K562 (cell line): ENCODE results near the gene HSP90AA1. TPM values are rescaled to one million over a fixed set of nuclear protein-coding genes. Genes with fewer than 3 reads are reported as not detected.

Source experiments
- ATF6 ChIP-seq: sonication (generic); formaldehyde crosslinking; IDR thresholded peaks from 2 replicates; pipeline ENCODE4 v1.4.0; 2020; ENCODE audit warnings: mild to moderate bottlenecking, missing genetic modification reagents
- E2F4 ChIP-seq: sonication (generic); formaldehyde crosslinking; IDR thresholded peaks from 2 replicates; pipeline ENCODE4 v1.8.0; 2022; ENCODE audit warnings: mild to moderate bottlenecking, low read depth, missing genetic modification reagents
- E2F6 ChIP-seq, 2 experiments: IDR thresholded peaks; 2 replicates each; pipeline ENCODE4 v1.6.1; 2011; ENCODE audit warnings: borderline replicate concordance in 1 of 2, control low read depth in 1 of 2, low read depth in 1 of 2, low read length in 1 of 2, mild to moderate bottlenecking in 1 of 2, mixed read lengths in 1 of 2, moderate library complexity in 1 of 2; ENCODE audit not compliant: insufficient read depth in 1 of 2, insufficient read length in 1 of 2, poor library complexity in 1 of 2, severe bottlenecking in 1 of 2; ENCODE audit errors: extremely low read depth in 1 of 2
- HMBOX1 ChIP-seq: sonication (generic); IDR thresholded peaks from 2 replicates; pipeline ENCODE4 v1.6.1; 2016
- HMGN3 ChIP-seq: IDR thresholded peaks from 2 replicates; pipeline ENCODE4 v1.6.1; 2011; ENCODE audit warnings: borderline replicate concordance, low read depth, mild to moderate bottlenecking, mixed read lengths, low read length; ENCODE audit not compliant: insufficient read length; ENCODE audit errors: extremely low read depth
- MCM3 ChIP-seq: fragments of 450-650 bp; IDR thresholded peaks from 2 replicates; pipeline ENCODE4 v1.6.1; 2016
- MCM5 ChIP-seq: fragments of 450-650 bp; IDR thresholded peaks from 2 replicates; pipeline ENCODE4 v1.6.1; 2016; ENCODE audit warnings: low read depth
- MEIS2 ChIP-seq: fragments of 450-650 bp; IDR thresholded peaks from 2 replicates; pipeline ENCODE4 v1.6.1; 2014; ENCODE audit warnings: mild to moderate bottlenecking; ENCODE audit not compliant: partially characterized antibody
- PCBP2 ChIP-seq: fragments of 200-400 bp; formaldehyde crosslinking; IDR thresholded peaks from 2 replicates; pipeline ENCODE4 v1.6.1; 2018; ENCODE audit warnings: low read length, low read depth, mild to moderate bottlenecking, moderate library complexity; ENCODE audit not compliant: poor library complexity, severe bottlenecking
- PYGO2 ChIP-seq: fragments of 450-650 bp; IDR thresholded peaks from 2 replicates; pipeline ENCODE4 v1.6.1; 2016; ENCODE audit warnings: mild to moderate bottlenecking, missing genetic modification characterization, moderate library complexity, missing compliant biosample characterization
- SIN3A ChIP-seq, 2 experiments: fragments of 150-350 bp in 1 of 2; IDR thresholded peaks; 2 replicates each; pipeline ENCODE4 v1.6.1; 2011 to 2016; ENCODE audit warnings: borderline replicate concordance in 2 of 2, low read depth in 2 of 2, low read length in 2 of 2, mild to moderate bottlenecking in 2 of 2, moderate library complexity in 2 of 2; ENCODE audit not compliant: control insufficient read depth in 1 of 2
- SP1 ChIP-seq: sonication (generic); formaldehyde crosslinking; IDR thresholded peaks from 2 replicates; pipeline ENCODE4 v1.8.1; 2022; ENCODE audit warnings: mild to moderate bottlenecking, missing genetic modification reagents
- THAP12 ChIP-seq: fragments of 250-450 bp; sonication (Bioruptor Pico); IDR thresholded peaks from 2 replicates; pipeline ENCODE4 v1.9.0; 2021; ENCODE audit warnings: mild to moderate bottlenecking, inconsistent platforms
- ZNF212 ChIP-seq: fragments of 450-650 bp; formaldehyde crosslinking; IDR thresholded peaks from 2 replicates; pipeline ENCODE4 v1.4.0; 2020; ENCODE audit warnings: mild to moderate bottlenecking
- ZNF232 ChIP-seq: sonication (generic); formaldehyde crosslinking; IDR thresholded peaks from 2 replicates; pipeline ENCODE4 v1.8.0; 2022; ENCODE audit warnings: mild to moderate bottlenecking, missing genetic modification reagents
- ZNF699 ChIP-seq: fragments of 250-450 bp; sonication (Bioruptor Pico); IDR thresholded peaks from 2 replicates; pipeline ENCODE4 v1.8.0; 2021; ENCODE audit warnings: mild to moderate bottlenecking, moderate library complexity; ENCODE audit not compliant: insufficient replicate concordance
- ZNF75A ChIP-seq: fragments of 450-650 bp; formaldehyde crosslinking; IDR thresholded peaks from 2 replicates; pipeline ENCODE4 v1.4.0; 2020; ENCODE audit warnings: mild to moderate bottlenecking
- ZSCAN29 ChIP-seq: fragments of 450-650 bp; IDR thresholded peaks from 2 replicates; pipeline ENCODE4 v1.6.1; 2017
- polyA plus RNA-seq, 8 experiments: library from polyadenylated mRNA; depleted of rRNA in 4 of 8; stranded (reverse) in 5 of 8; unstranded in 3 of 8; fragments of >200 nt; fragmentation: Nextera tagmentation in 2 of 8; fragmentation: Illumina TruSeq in 1 of 8; extraction: Ambion mirVana in 2 of 8; extraction: Trizol in 1 of 8; gene quantifications; 2 replicates each; pipeline versions ENCODE4 v1.2.1 to v1.2.3, GENCODE V29; 2011 to 2014; ENCODE audit warnings: inconsistent platforms in 1 of 8, missing spikeins in 1 of 8
- total RNA-seq, 7 experiments: library from RNA; depleted of rRNA in 6 of 7; stranded (reverse); fragments of >200 nt in 6 of 7; fragmentation: Illumina TruSeq in 2 of 7; extraction: Trizol in 2 of 7; gene quantifications; 2 replicates each; pipeline versions ENCODE4 v1.2.1 to v1.2.3, GENCODE V29; 2011 to 2021; ENCODE audit warnings: low replicate concordance in 1 of 7

Gene HSP90AA1
- total and polyA plus RNA-seq, 9 of the 15 experiments (the other 6 are each of a cell fraction or from before 2014, with no cell fraction given) = 377 to 1,731 (median 879) TPM

GRCh38 chr14:102086972-102087761, at the start of gene HSP90AA1 (continued):
- peak; percentile 49 to 52 for TF ChIP-seq E2F6 (IDR thresholded peaks at IDR 0.05; ENCODE audit: borderline replicate concordance in 1 of 2, extremely low read depth in 1 of 2, insufficient read depth in 1 of 2, insufficient read length in 1 of 2, low read depth in 1 of 2, low read length in 1 of 2, poor library complexity in 1 of 2, severe bottlenecking in 1 of 2)
- TF ChIP-seq ZNF232 (CRISPR knock-in tag) = no peak
- TF ChIP-seq E2F4 = 0 out of 2 replicates have a peak, but pooled peaks have one; percentile 33
- no peak for TF ChIP-seq HMBOX1
- TF ChIP-seq ZNF75A (CRISPR knock-in tag) = no peak
- 0 out of 2 replicates have a peak, but pooled peaks have one; percentile 40 for TF ChIP-seq ATF6 (CRISPR knock-in tag)
- no peak for TF ChIP-seq PCBP2
- peak; percentile 13; the same call in 1 of the 2 replicates for TF ChIP-seq THAP12 (CRISPR knock-in tag)
- no peak for TF ChIP-seq ZSCAN29
- TF ChIP-seq SIN3A (IDR thresholded peaks at IDR 0.05; ENCODE audit: borderline replicate concordance in 2 of 2, control insufficient read depth in 1 of 2, low read depth in 2 of 2, low read length in 2 of 2) = peak; percentile 39 to 87; a peak in 2 of 4 replicates
- TF ChIP-seq MEIS2 = peak; percentile 84
- TF ChIP-seq MCM5 = no peak
- TF ChIP-seq SP1 (CRISPR knock-in tag) = peak; percentile 68
- no peak for TF ChIP-seq ZNF699
- no peak for TF ChIP-seq PYGO2
- no peak for TF ChIP-seq MCM3
- TF ChIP-seq ZNF212 = no peak
- peak; percentile 54 for TF ChIP-seq HMGN3
